DLD1 (cell line): ENCODE data around the gene FOXO4.

Experiments used
- in situ Hi-C: cut with HindIII; loops from 2 replicates; pipeline ENCODE4 v1.10.0; 2017; ENCODE audit warnings: low sequenced_read_pairs

Gene FOXO4

DNA sequence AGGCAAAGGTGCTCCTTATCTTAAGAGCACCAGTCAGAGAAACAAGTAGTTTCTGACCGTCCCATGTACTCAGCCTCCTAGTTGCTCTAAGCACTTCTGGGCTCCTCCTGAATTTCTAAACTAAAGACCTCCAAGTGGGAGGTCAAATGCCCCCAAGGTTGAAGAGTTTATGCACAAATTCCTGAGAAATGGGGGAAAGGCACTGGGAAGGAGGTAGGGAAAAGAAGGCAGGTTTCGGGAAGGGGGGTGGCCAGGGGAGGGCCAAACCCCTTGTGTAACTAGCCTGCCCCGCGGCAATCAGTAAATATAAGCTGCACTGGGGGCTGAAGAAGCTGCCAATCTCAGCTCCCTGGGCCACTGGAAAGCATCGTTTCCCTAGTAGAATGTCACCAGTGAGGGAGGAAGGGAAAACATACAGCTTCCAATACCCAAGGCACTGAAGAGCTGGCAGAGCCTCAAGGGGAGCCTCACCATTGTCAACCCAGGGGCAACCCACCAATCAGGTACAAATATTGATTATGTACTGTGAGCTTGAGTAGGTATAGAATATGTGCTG is 3.4 kb downstream of the FOXO4 start:
- in situ Hi-C loops: no loop called here

DNA sequence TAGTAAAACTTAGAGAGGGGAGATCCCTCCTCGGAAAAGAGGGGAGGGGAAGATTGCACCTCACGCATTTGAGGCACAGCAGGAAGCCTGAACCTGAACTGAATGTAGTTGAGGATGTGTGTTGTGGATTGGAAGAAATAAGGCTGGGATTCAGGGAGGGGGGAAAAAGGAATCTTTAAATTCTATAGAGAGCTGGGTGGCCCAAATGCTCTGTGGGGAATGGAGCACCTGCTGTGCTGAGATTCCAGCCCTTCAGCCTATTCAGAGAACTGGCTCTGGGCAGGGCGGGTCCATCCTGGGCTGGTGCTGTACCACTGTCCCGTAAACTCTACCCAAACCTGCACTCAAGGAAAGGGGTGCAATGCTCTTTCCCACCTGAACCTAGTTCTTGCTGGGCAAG is 4.1 kb downstream of the FOXO4 start:
- in situ Hi-C loops: no loop called here

DNA sequence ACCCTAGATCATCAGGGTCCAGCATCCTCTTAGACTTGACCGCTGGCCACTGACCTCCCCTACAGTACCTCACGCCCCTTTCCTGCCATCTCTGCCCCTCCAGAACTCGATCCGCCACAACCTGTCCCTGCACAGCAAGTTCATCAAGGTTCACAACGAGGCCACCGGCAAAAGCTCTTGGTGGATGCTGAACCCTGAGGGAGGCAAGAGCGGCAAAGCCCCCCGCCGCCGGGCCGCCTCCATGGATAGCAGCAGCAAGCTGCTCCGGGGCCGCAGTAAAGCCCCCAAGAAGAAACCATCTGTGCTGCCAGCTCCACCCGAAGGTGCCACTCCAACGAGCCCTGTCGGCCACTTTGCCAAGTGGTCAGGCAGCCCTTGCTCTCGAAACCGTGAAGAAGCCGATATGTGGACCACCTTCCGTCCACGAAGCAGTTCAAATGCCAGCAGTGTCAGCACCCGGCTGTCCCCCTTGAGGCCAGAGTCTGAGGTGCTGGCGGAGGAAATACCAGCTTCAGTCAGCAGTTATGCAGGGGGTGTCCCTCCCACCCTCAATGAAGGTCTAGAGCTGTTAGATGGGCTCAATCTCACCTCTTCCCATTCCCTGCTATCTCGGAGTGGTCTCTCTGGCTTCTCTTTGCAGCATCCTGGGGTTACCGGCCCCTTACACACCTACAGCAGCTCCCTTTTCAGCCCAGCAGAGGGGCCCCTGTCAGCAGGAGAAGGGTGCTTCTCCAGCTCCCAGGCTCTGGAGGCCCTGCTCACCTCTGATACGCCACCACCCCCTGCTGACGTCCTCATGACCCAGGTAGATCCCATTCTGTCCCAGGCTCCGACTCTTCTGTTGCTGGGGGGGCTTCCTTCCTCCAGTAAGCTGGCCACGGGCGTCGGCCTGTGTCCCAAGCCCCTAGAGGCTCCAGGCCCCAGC is 5.2 kb downstream of the FOXO4 start:
- in situ Hi-C loops: no loop called here

DNA sequence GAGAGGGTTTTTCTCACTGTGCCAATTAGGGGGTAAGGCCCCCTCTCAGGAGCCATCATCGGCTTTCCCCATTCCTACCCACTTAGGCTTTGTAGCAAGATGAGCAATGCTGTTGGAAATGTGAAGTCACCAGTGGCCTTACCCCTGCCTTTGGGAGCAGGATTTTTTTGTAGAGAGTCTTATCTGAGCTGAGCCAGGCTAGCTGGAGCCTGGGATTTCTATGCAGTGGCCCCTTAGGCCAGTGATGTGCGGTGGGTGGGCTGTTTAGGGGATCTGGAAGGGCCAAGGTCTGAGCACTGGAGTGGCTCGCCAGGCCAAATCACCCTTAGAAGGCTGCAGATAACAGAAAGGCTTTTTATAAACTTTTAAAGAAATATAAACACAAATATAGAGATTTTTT is 6.6 kb downstream of the FOXO4 start:
- in situ Hi-C loops: no loop called here

DNA sequence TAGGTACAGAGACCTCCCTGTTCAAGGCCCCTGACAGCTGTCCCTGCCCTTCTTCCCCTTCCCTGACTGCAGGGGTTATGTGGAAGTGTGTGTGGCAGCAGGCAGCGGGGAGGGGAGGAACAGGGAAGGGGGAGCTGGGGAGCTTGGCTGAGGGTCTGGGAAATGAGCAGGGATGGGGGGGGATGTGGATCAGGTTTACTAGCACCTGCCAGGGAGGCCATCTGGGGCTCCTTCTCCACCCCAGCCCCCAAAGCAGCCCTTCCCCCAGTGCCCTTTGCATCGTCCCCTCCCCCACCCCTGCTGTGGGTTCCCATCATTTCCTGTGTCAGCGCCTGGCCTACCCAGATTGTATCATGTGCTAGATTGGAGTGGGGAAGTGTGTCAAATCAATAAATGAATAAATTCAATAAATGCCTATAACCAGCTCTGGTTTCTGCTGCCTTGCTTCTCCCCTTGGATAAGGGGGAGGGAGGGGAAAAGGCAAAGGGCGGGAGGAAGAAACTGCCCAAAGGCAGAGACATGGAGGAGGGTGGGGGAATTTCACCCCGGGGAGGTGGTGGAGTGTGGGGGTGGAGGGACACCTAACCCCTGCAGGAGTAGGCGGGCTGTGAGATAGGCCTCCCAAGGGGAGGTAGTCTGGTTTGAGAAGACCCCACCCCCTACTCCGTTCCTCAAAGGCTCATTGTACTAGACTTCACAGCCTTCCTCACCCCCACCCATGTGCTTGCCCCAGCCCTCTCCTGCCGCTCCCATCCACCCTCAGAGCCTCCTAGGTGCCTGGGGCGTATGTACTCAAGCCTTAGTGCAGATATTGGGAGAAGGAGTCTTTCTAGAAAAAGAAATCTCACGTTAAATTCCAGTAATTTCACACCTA is 7.7 kb downstream of the FOXO4 start:
- in situ Hi-C loops: no loop called here

DNA sequence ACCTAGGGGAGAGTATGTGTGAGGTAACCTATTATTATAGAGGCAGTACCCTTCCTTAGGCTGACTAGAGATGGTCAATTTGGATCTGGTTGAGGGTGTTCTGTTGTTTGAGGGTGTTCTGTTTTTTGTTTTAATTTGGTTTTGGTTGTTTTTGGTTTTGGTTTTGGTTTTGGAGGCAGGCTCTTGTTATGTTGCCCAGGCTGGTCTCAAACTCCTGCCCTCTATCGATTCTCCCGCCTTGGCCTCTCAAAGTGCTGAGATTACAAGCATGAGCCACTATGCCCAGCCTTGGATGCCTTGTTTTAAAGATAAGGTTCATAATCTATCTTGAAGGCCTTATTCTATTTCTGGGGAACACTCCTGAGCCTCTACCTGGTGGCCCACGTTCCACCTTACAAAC is 10.0 kb downstream of the FOXO4 start:
- in situ Hi-C loops: no loop called here

DNA sequence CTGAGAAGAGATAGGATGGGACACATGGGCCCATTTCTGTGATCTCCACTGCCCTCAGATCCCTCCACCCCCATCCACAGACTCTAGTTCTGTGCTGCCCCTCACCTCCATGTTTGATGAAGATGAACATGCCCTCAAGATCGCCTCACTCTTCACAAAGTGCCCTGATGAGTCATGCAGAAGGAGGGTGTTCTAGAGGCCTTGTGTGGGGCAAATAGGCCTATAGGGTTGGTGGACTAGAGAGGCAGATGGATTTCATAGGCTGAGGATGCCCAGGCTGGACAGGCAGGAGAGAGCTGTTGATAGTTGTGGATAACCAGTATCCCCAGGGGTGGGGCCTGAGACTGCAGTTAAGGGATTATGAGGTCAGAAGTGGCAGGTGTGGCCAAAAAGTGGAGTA is 10.8 kb downstream of the FOXO4 start, which contains the start of gene CXorf65:
TSS of gene CXorf65 (minus strand) at position 314 of the 400 bp plus-strand sequence. CDS start at position 130, 184 bp downstream.
- in situ Hi-C loops: no loop called here

DNA sequence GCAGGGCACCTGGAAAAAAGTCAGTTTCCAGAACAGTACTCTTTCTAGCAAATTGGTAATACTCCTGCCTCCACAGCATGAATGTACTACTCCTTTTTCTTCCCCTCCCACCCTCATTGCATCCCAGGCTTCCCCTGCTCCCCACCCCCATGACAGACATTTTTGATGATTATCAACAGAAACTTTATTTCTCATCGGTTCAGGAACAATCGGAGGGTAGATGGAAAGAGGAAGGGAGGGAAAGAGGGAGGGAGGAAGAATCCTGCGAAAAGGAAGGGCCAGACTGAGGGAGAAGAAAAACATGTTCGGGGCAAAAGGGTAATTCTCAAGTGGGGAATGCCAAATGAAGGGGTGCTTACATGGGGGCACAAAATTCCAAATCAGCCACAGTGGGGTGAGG is 11.6 kb downstream of the FOXO4 start:
- in situ Hi-C loops: no loop called here

DNA sequence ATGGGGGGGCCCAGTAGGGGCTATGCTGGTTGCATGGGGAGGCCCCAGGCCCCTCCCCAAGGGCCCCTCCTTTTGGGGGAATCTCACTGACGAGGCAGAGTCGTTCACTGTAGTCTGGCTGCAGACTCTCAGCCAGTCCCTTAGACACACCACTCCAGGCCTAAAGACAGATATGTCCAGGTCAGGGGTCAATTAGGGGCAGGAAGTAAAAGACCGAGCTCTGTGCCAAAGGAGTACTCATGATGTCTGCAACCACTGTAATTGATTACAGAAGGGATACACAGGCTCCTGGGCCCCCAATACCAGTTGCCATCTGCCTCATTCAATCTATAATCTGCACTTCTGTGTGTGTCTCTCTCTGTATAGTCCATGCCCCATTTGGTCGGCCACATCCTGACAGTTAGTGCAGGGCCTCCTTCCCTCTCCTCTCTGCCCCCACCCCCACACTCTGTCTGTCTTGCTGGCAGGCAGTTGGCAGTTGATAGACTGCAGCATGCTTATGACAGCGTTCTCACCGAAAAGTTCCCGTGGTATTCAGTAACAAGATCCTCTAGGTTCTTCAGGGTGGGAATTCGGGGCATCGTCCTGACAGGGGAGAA is 12.2 kb downstream of the FOXO4 start:
- in situ Hi-C loops: no loop called here

DNA sequence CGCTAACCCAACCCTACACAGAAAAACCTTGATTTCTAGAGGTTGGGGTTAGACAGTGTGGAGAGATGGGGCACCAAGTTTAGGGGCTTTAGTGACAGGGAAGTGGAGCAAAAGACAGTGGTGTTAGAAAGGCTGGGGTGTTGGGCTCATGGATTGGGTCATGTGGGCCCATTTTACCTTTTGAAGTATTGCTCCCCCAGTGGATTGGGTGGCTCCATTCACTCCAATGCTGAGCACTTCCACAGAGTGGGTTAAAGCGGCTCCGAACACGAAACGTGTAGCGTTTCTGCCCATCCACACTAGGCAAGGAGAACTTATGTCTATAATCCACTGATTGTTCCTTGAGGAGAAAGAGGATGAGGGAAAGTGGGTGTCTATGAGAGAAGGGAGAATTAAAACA is 13.4 kb downstream of the FOXO4 start:
- in situ Hi-C loops: no loop called here

DNA sequence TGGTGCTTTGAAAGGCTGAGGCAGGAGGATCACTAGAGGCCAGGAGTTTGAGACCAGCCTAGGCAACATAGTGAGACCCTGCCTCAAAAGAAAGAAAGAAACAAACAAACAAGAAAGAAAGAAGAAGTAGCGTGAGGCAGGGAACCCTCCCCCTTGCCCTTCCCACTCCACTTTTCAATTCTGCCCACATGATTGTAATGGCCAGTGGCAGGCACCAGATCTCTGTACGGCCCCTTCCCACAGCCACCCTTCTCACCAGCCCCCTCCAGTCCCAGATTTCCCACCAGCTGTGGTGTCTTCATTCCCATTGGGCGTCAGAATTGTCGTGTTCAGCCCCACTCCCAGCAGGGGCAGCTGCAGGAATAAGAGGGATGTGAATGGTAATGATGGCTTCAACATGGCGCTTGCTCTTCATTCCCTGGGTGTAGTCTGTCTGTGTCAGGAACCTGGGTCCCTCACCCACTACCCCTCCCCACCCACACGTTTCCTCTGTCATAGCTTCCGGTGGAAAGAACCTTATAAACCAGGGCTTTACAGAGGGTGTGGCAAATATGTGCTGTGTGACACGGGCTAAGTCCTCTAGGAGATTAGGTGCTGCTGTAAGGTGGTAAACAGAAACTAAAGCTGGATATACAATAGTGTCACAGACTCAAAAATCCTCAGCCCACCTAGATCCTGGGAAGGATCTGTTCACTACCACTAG is 15.6 kb downstream of the FOXO4 start, which contains the start of gene IL2RG:
TSS of gene IL2RG (minus strand) at position 437 of the 703 bp plus-strand sequence. CDS start at position 399, 38 bp downstream.
- in situ Hi-C loops: no loop called here

DNA sequence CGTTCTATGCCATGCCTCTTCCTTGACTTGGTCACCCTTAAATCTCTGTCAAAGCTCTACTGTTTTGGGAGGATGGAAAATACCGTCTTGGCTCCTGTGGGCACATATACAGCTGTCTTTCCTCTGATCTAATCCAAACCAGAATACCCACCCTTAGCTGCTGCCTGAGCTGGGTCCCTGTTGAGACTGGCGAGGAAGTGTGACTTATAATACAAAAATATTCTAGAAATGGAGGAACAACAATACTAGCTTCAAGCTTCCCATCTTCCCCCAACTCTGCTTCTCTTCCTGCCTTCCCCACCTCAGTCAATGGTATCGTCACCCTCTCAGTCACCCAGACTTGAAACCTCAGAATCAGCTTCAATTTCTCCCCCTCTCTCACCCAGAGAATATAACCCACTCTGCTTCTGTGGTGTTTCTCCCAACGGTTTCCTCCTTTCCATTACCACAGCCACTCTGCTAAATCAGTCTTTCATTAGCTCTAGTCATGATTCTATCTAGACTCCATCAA is 16.3 kb downstream of the FOXO4 start:
- in situ Hi-C loops: no loop called here

DNA sequence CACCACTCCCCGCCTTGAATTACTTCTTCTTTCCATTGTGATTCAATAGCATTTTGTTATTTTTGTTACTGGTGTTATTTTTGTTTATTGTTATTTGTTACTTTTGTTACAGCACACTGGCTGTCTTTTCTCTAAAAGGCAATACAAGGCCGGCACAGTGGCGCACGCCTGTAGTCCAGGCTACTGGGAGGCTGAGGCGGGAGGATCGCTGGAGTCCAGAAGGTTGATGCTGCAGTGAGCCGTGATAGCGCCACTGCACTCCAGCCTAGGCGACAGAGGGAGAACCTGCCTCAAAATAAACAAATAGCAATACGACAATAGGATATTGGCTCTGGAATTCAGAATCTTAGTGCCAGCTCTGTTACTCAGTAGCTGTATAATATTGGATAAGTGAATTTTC is 21.7 kb downstream of the FOXO4 start:
- in situ Hi-C loops: no loop called here

DNA sequence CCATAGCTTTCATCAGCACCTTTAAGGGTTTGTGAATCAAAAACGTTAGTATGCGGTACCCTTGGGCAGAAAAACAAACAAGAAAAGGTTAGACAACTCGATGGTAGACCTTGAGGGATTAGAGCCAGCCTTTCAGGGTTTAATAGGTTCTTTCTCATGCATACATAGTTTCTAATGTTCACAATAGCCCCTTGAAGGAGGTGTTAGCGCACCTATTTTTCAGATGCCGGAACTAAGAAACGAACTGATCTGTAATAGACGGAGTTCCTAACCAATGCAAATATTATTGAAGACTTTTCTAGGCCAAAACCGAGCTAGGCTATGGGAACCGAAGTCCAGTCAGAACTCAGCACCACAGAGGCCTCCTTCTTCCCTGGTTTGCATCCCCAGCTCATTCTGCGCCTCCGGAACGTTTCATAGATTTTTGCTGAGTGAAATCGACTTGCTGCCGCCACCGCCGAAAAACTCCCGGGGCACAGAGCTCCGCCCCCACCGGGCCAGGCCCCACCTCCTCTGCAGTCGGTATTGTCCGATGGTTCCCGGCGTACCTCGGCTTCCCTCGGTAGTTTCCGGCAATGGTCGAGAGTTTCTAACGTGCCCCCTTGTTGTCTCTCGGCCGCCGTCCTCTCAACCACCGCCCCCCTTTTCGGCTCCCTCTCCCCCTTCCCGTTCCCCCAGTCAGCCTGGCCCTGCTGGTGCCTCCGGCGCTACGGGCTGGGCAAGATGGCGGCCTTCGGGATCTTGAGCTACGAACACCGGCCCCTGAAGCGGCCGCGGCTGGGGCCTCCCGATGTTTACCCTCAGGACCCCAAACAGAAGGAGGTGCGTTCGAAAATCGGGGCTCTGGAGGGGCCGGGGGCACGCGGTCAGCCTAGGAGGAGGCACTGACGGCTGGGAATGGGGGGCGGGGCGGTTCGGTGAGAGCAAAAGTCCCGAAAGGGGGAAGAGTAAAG is 22.7 kb downstream of the FOXO4 start, which contains the start of gene MED12:
TSS of gene MED12 (plus strand) at position 565 of the 953 bp plus-strand sequence. CDS start at position 724, 159 bp downstream.
- in situ Hi-C loops: no loop called here

DNA sequence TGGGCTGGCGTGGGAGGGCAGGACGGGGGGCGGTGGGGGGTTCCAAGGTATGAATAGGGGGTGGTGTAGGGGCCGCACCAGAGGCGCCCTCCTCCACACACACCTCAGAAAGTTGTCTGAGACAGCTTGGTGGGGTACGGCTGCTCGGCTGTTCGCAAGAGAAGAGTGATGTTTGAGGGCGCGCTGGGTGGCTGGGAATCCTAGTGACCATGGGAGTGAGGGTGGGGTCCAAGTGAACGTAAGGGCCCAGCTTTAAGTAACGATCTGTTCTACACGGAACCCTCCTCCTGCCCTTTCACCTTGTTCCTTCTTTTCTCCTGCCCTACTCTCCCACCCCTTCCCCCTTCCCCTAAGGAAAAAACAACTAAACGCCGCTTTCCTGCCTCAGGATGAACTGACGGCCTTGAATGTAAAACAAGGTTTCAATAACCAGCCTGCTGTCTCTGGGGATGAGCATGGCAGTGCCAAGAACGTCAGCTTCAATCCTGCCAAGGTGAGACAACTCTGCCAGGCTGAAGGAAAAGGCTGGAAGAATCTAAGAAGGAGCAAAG is 23.4 kb downstream of the FOXO4 start:
- in situ Hi-C loops: no loop called here

DNA sequence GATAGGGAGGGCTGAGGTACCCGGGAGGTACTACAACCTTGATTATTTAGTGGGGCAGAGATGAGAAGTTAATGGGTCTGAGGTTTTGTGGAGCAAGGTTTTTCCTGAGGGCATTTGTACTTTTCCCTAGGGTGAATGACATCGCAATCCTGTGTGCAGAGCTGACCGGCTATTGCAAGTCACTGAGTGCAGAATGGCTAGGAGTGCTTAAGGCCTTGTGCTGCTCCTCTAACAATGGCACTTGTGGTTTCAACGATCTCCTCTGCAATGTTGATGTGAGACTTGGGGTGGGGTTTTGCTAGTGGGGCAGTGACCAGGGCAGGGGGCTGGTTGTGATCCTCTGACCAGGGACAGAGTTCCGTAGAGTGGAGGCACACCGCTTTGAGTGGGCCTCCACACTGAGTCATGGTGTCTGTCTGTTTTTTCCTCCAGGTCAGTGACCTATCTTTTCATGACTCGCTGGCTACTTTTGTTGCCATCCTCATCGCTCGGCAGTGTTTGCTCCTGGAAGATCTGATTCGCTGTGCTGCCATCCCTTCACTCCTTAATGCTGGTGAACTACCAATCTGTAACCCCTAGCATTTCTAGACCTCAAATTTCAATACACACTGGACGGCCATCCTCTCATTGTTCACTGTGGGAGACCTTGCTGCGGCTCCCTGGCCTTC is 32.6 kb downstream of the FOXO4 start:
- in situ Hi-C loops: no loop called here

DNA sequence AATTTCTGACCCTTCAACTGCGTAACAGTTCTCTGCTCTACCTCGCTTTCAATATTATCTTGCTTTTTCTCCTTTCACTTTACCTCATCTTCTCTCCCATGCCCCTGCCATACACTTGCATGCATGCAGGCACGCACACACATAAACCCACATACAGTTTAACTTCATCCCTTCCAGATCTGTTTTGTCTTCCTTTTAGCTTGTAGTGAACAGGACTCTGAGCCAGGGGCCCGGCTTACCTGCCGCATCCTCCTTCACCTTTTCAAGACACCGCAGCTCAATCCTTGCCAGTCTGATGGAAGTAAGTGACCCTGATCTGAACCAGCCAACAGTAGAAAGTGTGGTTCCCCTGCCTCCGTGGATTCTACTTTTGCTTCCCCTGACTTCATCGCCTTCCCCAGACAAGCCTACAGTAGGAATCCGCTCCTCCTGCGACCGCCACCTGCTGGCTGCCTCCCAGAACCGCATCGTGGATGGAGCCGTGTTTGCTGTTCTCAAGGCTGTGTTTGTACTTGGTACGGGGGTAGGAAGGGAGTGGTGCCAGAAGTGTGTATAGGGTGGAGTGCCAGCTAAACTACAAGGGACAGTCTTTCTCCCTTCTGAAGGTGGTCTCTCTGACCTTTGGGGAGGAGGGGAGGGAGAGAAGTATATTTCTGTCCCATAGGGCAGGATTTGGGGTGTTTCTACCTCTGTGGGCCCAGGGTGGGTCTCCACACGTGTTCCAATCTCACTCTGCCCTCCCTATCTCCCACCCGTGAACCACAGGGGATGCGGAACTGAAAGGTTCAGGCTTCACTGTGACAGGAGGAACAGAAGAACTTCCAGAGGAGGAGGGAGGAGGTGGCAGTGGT is 33.5 kb downstream of the FOXO4 start:
- in situ Hi-C loops: no loop called here
